Right atrium auricular region (tissue), 2 donors: ENCODE measurements around the gene DTX4. TPM values are rescaled to one million over a fixed set of nuclear protein-coding genes. Genes with fewer than 3 reads are reported as not detected.
A peak's percentile ranks its signal among the peaks of the same experiment; 100 is the strongest.
"Not testable (repeated sequence)": the region's sequence is repeated elsewhere in the genome, so short reads cannot be mapped to it uniquely, and the experiment has no call there.

Experiments used
- DNase-seq: peaks from one replicate; pipeline ENCODE4 v3.0.0-alpha.2; 2019; ENCODE audit warnings: low spot score
- H3K27ac ChIP-seq, 2 donors: fragments of 200-600 bp; sonication (generic); 1 replicate in 1 of 2; 2 replicates in 1 of 2; pipeline ENCODE4 v1.5.1; 2016 to 2019
- H3K27me3 ChIP-seq, 2 donors: fragments of 200-600 bp; sonication (generic); one replicate each; pipeline versions ENCODE4 v1.5.1 to v1.6.0; 2017 to 2019
- H3K36me3 ChIP-seq: fragments of 200-600 bp; sonication (generic); one replicate; pipeline ENCODE4 v1.5.1; 2016
- H3K4me1 ChIP-seq, 2 donors: fragments of 200-600 bp; sonication (generic); one replicate each; pipeline versions ENCODE4 v1.5.1 to v1.6.0; 2017 to 2019
- H3K4me3 ChIP-seq, 2 donors: fragments of 200-600 bp; sonication (generic); 1 replicate in 1 of 2; 2 replicates in 1 of 2; pipeline ENCODE4 v1.5.1; 2017 to 2019; ENCODE audit warnings: mild to moderate bottlenecking in 1 of 2, moderate library complexity in 1 of 2
- H3K9me3 ChIP-seq, 2 donors: fragments of 200-600 bp; sonication (generic); one replicate each; pipeline ENCODE4 v1.5.1; 2019
- CTCF ChIP-seq, 2 donors: fragments of 200-600 bp; sonication (generic); IDR thresholded peaks; one replicate each; pipeline ENCODE4 v1.5.1; 2019; ENCODE audit warnings: antibody characterized with exemption in 2 of 2
- total RNA-seq, 2 donors: library from RNA; depleted of rRNA; stranded (reverse); fragments of >200 nt; gene quantifications; one replicate each; pipeline ENCODE4 v1.1.0, GENCODE V29; 2016

DTX4 gene
- 1 to 10 TPM; 1.0 to 2.1 TPM for total RNA-seq

- TF ChIP-seq CTCF (IDR thresholded peaks at IDR 0.05), result peak; percentile 58 to 88
- peak within 1 kb of the TSS; percentile 51 to 64 for H3K4me3 ChIP-seq
- no peaks in the 10 kb centered on the region for H3K27me3 ChIP-seq
- H3K27ac ChIP-seq, result peak within 1 kb of the TSS; percentile 50 to 63
- H3K9me3 ChIP-seq, result no peaks in the 10 kb centered on the region
- peaks cover 0 to 24% of the 10 kb centered on the region in 2 donors for H3K4me1 ChIP-seq
- H3K36me3 ChIP-seq, result no peaks in the 10 kb centered on the region
- peak; percentile 93 for DNase-seq
Measured at GRCh38 chr11:59171508-59172322, at the start of gene DTX4. DTX4 (plus strand) TSS chr11:59172132; CDS start chr11:59172596, 464 bp downstream.

GRCh38 chr11:59135648-59136461 is 36.1 kb upstream of the DTX4 start:
- no peak overlapping the region for H3K27ac ChIP-seq
- H3K4me1 ChIP-seq, result peaks cover 0 to 5% of the 10 kb centered on the region in 2 donors
- TF ChIP-seq CTCF (IDR thresholded peaks at IDR 0.05), result peak; percentile 91 to 98
- no peaks in the 10 kb centered on the region for H3K9me3 ChIP-seq
- peak overlapping the region in 1 of 2 donors; percentile 23 for H3K4me3 ChIP-seq
- peaks cover 5% of the 10 kb centered on the region for H3K36me3 ChIP-seq
- DNase-seq, result peak; percentile 81
- no peaks in the 10 kb centered on the region for H3K27me3 ChIP-seq

GRCh38 chr11:59136551-59136950 is 35.4 kb upstream of the DTX4 start:
- not testable (repeated sequence) for H3K9me3 ChIP-seq, DNase-seq, H3K27ac ChIP-seq, H3K4me3 ChIP-seq, H3K36me3 ChIP-seq, H3K4me1 ChIP-seq, H3K27me3 ChIP-seq

- DNase-seq, result no peak
- TF ChIP-seq CTCF (IDR thresholded peaks at IDR 0.05), result no peak
- no peaks in the 10 kb centered on the region for H3K9me3 ChIP-seq
Measured at GRCh38 chr11:59137190-59137589, 34.7 kb upstream of the DTX4 start.

GRCh38 chr11:59138643-59139042 is 33.3 kb upstream of the DTX4 start:
- no peak overlapping the region for H3K27ac ChIP-seq
- no peak for DNase-seq
- peaks cover 0 to 11% of the 10 kb centered on the region in 2 donors for H3K4me1 ChIP-seq
- no peaks in the 10 kb centered on the region for H3K27me3 ChIP-seq
- H3K4me3 ChIP-seq, result no peak overlapping the region
- no peaks in the 10 kb centered on the region for H3K9me3 ChIP-seq
- H3K36me3 ChIP-seq, result peaks cover 5% of the 10 kb centered on the region
- TF ChIP-seq CTCF (IDR thresholded peaks at IDR 0.05), result no peak

More at GRCh38 chr11:59137190-59137589, 34.7 kb upstream of the DTX4 start:
- Histone ChIP-seq H3K36me3 (peaks cover 5% of the 10 kb centered on the region), H3K27ac (no peak overlapping the region), H3K4me3 (no peak overlapping the region), H3K4me1 (peaks cover 0 to 5% of the 10 kb centered on the region in 2 donors), H3K27me3 (no peaks in the 10 kb centered on the region)

GRCh38 chr11:59141191-59141590 is 30.7 kb upstream of the DTX4 start:
- DNase-seq, result no peak
- Histone ChIP-seq H3K36me3 (no peaks in the 10 kb centered on the region), H3K4me3 (no peak overlapping the region), H3K27me3 (no peaks in the 10 kb centered on the region), H3K4me1 (peaks cover 0 to 18% of the 10 kb centered on the region in 2 donors), H3K9me3 (no peaks in the 10 kb centered on the region), H3K27ac (no peak overlapping the region)
- TF ChIP-seq CTCF (IDR thresholded peaks at IDR 0.05), result no peak
